HG03571 (cell line): ENCODE data around the gene MAP4K4.
"Not testable (repeated sequence)": the region's sequence is repeated elsewhere in the genome, so short reads cannot be mapped to it uniquely, and the experiment has no call there.

ENCODE experiments used
- ATAC-seq: cut with Tn5 transposase; IDR thresholded peaks from one replicate; pipeline ENCODE4 v1.9.1; 2021; ENCODE audit not compliant: unreplicated experiment

The MAP4K4 gene

DNA sequence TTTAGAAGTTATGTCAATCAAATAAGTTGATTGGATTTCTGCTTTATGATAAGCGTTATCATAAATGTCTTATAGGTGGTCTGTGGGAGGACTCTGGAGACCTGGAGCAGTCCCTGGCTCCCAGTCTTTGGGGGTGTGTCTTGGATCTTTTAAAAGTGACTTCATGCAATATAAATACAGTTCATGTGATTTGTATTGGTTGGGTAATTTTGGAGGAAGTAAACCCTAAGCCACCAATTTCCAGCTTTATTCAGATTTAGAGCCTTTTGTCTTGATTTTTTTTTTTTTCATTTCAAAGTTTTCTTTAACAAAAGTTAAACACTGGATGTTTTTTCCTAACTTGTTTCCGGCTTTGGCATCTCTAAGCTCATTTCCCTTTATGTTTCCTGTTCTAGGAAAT, 68.8 kb downstream of the MAP4K4 start:
- ATAC-seq, result no peak

DNA sequence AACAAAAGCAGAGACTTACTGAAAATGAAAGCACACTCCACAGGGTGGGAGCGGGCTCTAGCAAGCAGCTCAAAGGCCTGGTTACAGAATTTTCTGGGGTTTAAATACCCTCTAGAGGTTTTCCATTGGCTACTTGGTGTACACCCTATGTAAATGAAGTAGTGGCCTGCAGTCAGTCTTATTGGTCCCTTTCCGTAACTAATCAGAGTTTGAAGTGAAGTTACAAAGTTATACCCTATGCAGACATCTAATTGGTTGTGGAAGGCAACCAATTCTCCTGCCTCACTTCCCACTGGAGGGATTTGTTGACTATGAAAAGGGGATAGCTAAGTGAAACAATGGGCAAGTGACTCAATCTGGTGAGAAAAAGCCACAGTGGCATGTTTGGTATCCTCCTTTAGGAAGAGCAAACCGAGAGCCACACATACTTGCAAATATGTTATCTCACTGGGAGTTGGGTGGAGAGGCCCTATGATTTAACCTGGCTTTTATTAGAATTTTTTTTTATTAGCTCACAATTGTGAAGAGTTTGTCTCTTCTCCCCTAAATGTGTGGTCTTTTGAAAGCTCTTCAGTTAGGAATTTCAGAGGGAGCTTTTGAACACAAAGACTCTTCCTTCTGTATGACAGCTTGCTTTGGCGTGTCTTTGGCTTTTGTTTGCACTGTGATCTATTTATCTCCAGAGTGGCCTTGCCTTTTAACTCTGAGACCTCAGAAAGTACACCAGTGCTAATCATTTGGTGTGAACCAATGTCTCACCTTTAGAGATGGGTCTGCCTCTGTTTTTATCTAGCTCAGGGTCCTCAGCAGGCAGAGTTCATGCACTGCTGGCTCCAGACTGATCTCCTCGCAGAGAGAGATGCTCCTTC, 69.6 kb downstream of the MAP4K4 start:
- ATAC-seq, result no peak

DNA sequence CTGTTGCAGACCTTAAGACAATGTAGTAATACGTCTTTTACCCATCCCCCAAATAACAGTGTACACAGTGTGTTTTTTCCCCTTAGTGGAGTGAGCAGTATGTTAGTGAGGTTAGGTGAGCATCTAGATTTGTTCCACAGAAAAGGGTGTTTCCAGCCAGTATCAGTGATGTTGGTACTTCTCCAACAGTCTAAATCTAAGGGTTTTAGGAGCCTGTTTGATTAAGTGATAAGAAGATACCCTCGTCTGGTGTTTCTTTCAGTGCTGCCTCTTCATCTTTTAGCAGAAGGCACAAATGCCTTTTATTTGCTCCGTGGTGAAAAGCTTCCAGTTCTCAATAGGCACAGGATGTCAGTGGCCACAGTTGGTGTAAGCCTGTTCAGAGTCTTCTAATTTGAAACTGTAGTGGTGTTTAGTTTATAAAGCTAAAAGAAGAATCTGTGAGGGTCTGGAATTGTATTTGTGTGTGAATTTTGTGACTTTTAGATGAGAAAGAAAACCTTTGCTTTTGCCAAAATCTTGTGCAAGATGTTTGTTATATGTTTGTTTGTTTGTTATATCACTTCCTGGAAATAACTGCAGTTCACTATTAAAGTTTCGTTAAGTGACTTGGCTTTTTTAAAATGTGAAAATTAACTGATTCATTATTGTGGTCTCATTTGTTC, 71.2 kb downstream of the MAP4K4 start:
- ATAC-seq, result no peak

DNA sequence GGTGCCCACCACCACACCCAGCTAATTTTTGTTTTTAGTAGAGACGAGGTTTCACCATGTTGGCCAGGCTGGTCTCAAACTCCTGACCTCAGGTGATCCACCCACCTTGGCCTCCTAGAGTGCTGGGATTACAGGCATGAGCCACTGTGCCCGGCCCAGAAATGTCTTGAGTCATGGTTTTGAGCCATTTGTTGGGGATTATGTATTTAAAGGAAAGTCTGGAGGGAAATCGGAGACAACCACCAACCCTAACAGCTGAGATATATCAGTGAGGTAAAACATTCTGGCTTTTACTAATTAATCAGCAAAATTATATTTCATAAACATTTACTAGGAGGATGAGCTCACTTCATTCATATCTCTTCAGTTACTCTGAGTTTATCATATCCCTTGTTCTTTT, 72.2 kb downstream of the MAP4K4 start:
- ATAC-seq, result not testable (repeated sequence)

DNA sequence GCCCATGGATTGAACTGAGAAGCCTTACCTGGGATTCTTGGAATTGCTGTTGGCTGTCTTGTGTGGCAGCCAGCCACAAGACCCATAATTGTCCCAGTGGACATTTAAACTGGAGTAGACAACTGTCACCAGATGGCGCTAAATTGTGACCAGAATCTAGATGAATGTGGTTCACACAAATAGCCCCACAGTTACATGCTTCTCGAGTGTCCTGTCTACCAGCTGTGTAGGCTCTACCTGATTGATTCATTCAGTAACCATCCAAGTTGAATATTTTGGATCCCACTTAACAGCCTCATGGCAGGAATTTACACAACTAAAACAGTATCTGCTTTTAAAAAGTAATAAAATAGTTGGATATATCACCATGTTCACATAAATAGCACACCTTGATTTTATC, 73.2 kb downstream of the MAP4K4 start:
- no peak for ATAC-seq

DNA sequence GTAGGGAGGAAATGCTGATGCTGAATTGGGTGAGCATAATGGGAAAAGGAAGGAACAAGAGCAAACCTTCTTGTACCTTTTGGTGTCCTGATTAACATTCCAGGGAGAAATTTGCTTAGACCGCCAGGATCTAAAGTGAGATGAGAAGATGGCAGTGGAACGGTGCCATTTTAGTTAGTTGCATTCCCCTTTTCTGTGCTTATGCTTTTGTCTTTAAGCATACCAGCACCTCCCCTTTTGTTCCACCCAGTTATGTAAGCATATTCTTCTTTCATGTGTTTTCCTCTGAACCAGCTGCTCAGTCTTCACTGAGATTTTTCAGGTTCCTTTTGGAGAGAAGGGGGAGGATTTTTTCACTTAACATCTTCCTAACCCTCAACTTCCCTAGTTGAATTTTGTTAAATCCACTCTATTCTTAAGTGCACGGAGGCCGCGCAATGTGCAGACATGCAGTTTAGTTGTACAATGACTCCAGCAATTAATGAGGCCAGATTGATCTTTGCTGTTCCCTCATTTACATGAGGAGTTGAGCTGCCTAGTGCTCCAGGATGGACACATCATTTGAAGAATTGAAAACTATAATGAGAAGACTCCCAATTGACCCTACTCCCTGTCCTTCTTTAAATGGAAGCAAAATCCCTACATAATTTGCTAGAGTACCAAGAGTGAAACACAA, 73.9 kb downstream of the MAP4K4 start:
- ATAC-seq, result no peak

DNA sequence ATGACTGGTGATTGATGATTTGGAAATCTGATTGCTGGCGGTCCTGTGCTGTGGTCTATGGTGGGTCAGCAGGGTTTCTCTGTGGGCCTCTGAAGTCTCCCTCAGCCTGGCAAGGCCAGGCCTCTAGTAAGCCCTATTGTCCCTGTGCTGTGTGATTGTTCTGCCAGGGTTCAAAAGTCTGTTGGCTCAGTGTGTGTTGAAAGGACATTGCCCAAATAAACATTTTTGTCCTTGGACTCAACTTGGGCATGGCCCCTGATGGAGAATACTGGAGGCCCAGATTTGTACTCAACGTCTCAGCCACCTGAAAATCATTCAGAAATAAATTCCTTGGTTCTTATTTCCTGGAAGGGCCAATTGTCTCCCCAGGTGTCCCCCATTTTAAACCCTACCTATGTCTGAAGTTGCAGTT, 74.4 kb downstream of the MAP4K4 start:
- ATAC-seq, result no peak

DNA sequence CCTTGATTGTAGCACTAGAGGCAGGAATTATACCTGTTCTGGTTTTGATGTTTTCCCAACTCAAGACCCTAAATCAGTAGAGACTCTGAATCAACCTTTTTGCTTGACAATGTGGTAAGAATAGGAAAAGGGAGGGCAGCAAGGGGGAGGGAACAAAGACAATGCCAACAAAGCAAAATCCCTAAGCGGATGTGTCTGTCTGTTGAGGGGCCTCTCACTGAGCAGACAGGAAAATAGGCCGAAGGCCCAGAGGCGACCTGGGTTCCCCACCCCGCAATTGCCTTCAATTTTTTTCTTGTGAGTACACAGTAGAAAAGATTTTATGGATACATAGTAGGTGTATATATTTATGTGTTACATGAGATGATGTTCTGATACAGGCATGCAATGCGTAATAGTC, 75.6 kb downstream of the MAP4K4 start:
- no peak for ATAC-seq

DNA sequence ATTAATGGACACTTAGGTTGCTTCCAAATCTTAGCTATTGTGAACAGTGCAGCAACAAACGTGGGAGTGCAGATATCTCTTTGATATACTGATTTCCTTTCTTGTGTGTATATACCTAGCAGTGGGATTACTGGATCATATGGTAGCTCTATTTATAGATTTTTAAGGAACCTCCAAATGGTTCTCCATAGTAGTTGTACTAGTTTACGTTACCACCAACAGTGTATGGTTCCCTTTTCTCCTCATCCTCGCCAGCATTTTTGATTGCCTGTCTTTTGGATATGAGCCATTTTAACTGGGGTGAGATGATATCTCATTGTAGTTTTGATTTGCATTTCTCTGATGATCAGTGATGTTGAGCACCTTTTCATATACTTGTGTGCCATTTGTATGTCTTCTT, 76.5 kb downstream of the MAP4K4 start:
- ATAC-seq, result not testable (repeated sequence)

DNA sequence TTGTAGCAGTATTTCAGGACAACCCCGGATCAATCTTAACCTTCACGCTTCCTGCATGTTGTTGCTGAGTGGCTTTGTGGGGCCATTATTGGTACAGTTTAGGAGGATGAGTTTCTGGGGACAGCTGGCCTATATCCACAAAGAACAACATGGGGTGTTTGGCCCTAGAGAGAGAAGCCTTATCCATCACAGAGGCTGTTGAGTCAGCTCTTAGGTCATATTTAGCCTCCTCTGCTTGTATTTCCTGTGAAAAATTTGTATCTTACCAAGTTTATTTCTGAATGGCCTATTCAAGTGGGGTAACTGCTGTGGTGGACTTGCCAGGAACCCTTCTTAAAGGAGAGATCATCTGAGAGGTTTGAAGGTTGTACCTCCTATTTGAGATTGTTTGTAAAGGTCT, 77.6 kb downstream of the MAP4K4 start:
- no peak for ATAC-seq

DNA sequence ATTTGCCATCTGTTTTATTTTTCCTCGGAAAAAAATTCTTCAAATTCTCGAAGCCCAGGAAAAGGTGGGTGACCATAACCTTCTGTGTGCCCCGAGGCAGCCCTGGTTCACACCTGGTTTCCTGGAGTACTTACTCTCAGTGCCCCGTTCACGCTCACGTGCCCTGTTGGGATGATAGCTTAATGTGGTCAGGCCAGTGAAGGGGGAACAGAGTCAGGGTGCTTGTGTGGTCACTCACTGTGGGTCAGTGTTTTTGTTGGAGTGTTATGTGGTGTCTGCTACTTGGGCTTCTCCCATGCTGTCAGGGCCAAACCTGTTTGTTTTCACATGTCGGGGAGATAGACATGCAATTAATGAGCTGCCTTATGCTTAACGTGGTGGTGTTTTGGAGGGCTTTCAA, 78.1 kb downstream of the MAP4K4 start:
- ATAC-seq, result no peak

DNA sequence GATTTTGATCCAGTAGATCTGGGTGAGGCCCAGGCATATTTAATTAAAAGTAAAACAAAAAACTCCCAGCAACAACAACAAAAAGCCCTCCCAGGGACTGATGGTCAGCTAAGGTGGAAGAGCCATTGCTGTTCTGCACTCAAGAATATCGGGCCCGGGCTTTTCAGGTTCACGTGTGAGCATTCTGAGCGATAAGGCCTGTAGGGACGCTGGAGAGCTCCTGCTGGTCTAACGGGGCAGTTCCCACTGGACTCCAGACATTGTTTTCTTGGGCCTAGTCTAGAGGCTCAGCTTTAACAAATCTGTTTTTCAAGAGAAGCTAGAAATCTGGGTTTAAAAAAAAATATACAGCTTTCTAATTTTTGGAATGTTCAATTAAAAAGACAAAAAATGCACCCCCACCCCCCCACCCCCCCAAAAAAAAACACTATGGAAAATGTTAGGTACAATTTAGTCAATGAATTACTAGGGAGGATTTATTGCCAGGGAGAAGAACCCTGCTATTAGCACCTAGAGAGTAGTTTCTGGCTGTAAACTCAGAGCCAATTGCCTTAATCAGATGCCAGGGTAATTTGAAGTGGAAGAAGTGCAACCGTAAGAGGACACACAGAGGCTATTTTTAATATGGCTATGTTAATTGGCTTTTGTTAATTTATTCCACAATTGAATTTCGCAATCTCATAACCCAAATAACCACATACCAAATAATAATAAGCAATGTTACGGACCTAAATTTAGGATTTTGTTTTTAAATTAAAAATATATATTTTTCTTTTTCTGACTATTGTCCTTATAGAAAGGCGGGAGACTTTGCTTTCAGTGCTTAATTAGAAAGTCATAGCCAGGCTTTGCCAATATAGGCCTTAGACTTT, 78.9 kb downstream of the MAP4K4 start:
- no peak for ATAC-seq

DNA sequence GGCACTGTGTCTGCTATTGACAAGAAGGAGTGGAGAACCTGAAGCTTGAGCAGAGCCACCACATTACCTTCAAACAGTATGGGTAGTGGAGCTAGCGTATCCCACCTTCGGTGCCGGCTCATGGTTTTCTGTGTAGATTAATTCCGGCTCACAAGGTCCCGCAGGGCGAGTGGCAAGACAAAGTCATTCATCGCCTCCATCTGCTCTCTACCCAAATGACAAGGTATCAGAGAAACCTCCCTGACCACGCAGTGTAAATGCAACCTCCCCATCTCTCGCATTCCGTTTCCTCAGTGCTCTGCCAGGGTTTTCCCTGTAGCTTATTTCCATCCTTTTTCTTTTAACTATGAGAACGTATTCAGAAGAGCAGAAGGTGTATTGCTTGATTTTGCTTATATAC, 79.8 kb downstream of the MAP4K4 start:
- no peak for ATAC-seq

DNA sequence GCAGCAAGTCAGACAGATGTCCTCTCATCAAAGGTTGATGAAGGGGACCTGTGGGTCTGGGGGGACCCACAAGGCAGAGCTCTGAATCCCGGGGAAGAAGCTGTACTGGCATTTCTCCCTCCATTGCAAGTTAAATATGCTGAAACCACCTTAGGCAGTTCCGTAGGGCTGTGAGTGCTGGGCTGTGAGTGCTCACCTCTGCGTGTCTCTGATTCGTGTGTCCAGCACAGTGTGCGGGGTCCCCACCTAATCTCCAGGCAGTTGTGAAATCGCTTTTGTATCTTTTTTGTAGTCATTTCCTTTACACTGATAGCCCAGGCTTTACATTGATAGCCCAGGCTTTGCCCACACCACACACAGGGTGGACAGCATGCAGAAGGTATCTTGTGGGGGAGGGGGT, 80.6 kb downstream of the MAP4K4 start:
- no peak for ATAC-seq

DNA sequence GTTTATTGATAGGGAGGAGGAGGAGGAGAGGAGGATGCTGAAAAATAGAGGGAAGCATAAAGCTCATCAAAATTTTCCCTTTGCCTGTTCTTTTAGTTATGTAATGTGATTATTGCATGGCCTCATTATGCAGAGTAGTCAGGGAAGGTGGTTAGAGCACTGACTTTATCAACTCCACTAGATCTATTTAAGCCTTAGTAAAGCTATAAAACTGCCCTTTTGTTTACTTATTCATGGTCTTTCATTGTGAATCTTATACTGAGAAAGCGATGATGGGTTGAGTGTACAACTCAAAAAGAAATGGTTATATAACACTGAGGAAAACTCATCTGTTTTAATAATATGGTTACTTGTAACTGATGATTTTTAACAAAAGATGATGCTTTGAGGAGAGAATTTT, 81.7 kb downstream of the MAP4K4 start:
- no peak for ATAC-seq

DNA sequence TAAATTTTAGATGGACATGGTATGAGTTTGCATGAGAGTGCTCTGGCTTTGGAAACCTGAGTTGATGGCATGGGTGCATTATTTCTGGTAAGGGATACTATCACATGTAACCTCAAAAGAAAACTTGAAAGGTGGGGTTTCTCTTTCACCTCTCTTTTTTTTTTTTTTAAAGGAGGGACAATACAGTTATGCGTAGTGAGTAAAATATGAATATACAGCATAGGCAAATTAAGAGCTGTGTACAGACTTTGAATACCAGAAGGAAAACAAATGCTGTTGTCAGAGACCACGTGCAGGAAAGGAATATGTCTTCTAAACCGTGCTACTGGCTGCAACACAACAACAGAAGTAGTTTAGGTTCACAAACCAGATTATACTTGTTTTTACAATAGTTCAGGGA, 82.1 kb downstream of the MAP4K4 start:
- no peak for ATAC-seq

DNA sequence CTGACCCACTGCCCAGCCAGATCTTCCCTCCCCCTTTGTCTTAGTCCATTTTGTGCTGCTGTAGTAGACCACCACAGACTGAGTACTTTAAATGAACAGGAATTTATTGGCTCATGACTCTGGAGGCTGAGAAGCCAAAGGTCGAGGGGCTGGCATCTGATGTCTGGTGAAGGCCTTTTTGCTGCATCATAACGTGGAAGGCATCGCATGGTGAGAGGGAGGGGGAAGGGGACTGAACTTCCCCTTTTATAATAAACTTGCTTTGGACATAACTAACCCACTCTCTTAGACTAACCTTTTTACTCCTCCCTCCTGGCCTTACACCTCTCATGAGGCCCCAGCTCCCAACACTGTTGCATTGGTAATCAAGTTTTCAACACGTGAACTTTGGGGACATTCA, 83.8 kb downstream of the MAP4K4 start:
- no peak for ATAC-seq

DNA sequence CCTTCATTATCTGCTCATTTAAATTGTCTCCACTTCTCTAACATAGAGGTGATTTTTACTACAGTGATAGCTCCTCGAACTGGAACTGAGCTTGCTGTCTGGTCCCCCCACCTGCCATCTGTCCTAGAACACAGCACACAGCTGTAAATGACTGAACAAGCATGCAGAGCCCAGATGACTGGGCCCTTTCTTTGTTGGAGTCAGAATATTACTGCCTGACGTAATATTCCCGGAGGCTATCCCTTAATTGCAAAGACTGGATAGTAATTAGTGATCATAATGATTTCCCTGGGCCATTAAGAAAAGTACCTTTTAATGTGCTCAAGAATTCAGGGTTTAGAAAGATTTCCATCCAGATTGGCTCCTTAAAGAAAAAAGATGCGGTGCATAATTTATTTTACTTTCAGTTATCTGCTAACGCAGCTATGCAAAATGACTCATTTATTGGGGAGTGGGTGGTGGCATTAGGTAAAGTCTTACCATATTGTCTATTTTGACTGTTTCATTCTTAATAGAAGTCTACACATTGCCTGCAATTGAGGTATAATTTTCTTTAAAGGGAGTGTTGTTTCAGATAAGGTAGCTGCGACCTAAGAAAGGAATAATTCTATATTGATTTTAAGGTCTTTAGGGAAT, 84.4 kb downstream of the MAP4K4 start:
- no peak for ATAC-seq

DNA sequence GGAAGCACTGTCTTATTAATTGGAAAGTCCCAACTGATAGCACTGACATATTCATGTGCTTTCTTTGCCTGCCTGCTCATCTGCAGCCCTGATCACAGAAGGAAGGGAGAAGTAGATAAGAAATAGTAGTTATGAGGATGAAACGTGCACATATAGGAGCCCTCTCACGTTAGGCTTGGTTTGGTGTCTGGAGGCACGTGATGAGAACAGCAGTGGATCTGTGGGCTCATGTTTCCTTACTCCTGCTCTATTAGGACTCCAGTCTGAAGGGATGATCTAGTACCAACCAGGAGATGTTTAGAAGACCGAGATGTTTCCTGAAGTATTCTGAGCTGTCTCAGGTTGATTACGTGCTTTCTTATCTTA, 84.9 kb downstream of the MAP4K4 start:
- ATAC-seq, result no peak

DNA sequence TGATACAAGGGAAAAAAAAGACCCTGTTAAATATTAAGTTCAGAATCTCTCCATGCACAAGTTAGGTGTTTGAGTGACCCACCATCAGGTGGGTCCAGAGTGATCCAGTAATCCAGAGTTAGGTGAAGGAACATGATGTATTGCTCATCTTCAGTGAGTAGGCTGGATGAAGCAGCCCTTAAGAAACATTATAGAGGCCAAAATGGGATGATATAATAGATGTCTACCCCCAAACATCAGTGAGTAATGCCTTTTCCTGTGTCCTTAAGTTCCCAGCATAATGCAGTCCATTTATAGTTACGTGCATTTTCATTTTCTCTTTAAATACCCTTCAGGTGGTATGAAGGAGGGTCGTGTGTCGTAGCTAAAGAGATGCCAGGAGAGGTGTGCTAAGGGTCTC, 89.6 kb downstream of the MAP4K4 start:
- ATAC-seq, result no peak

DNA sequence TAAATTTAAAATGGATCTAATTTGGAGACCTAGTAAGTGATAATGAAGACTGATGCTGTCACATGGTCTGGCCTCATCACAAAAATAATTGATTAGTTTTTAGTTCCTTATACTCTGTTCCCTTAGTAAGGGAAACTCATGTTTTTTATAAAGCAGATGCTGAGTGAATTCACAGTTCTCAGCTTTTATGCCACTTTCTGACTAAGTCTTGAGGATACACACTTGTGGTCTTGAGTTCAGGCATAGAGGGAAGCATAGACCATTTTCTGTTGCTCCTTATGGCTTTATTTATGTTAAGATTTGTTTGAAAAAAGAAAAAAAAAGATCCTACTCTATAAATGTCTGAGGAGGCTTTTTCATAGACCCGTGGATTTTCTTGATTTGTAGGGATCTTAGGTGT, 91.1 kb downstream of the MAP4K4 start:
- ATAC-seq, result no peak
